ENCODE data around the gene ZFX.

- TF ChIP-seq CTCF (IDR thresholded peaks at IDR 0.05) (no peak), POLR2A (IDR thresholded peaks at IDR 0.05) (no peak)
Measured at GRCh38 chrX:24158881-24159280, 9.4 kb downstream of the ZFX start.
